ENCODE results near the gene CPNE1.

Gene CPNE1

DNA sequence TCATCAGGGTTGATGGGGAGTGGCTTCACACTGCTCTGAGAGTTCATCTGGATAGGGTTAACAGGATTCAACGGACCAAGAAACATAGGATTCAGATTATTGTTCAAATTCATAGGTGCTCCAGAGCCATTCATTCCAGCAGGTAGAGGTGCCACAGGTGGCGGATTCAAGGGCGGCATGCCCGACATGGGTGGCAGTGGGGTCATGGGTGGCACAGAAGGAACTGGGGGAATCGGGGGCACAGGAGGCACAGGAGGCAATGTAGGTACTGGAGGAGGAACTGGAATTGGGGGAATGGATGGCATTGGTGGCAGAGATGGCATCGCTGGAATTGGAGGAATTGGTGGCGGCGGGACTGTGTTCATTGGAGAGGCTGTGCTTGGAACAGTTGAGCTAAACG, 10.3 kb downstream of the CPNE1 start:
- peaks cover 42% of the 10 kb centered on the region for H3K36me3 ChIP-seq

DNA sequence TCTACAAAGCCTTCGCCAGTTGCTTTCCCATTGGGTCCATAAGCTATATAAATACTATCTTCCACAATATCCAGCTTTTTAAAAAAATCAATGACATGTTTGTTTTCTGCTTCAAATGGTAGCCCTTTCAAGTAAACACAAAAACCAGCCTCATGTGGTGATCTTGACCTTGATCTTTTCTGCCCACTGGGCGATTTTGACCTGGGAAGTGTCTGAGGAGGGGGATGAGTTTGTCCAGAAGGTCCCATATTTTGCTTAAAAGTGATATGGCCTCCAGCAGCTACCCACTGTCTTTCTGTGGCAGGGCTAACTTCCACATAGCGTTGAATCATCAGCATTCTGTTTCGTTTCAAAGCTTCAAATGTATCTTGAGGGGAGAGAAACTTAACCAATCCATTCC, 10.8 kb downstream of the CPNE1 start:
- TF ChIP-seq, protein P1, sequence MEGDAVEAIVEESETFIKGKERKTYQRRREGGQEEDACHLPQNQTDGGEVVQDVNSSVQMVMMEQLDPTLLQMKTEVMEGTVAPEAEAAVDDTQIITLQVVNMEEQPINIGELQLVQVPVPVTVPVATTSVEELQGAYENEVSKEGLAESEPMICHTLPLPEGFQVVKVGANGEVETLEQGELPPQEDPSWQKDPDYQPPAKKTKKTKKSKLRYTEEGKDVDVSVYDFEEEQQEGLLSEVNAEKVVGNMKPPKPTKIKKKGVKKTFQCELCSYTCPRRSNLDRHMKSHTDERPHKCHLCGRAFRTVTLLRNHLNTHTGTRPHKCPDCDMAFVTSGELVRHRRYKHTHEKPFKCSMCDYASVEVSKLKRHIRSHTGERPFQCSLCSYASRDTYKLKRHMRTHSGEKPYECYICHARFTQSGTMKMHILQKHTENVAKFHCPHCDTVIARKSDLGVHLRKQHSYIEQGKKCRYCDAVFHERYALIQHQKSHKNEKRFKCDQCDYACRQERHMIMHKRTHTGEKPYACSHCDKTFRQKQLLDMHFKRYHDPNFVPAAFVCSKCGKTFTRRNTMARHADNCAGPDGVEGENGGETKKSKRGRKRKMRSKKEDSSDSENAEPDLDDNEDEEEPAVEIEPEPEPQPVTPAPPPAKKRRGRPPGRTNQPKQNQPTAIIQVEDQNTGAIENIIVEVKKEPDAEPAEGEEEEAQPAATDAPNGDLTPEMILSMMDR (IDR thresholded peaks at IDR 0.05): no peak
- no peak overlapping the region for H3K27ac ChIP-seq
- no peak overlapping the region for H3K4me3 ChIP-seq (ENCODE audit: low read depth in 1 of 2, low read length in 1 of 2)
- peaks cover 42% of the 10 kb centered on the region for H3K36me3 ChIP-seq
- H3K9me3 ChIP-seq: no peaks in the 10 kb centered on the region
- no peaks in the 10 kb centered on the region for H3K27me3 ChIP-seq
- peaks cover 0 to 2% of the 10 kb centered on the region in 2 experiments for H3K4me1 ChIP-seq (ENCODE audit: control insufficient read depth in 1 of 2, insufficient read depth in 1 of 2, low read depth in 1 of 2, low read length in 1 of 2)

More for the DNA sequence above, 10.3 kb downstream of the CPNE1 start:
- H3K9me3 ChIP-seq: no peaks in the 10 kb centered on the region
- no peaks in the 10 kb centered on the region for H3K27me3 ChIP-seq
- H3K4me3 ChIP-seq (ENCODE audit: low read depth in 1 of 2, low read length in 1 of 2): no peak overlapping the region
- H3K4me1 ChIP-seq (ENCODE audit: control insufficient read depth in 1 of 2, insufficient read depth in 1 of 2, low read depth in 1 of 2, low read length in 1 of 2): peaks cover 3% of the 10 kb centered on the region in 2 experiments
- TF ChIP-seq, protein P1 (IDR thresholded peaks at IDR 0.05): no peak
- no peak overlapping the region for H3K27ac ChIP-seq

DNA sequence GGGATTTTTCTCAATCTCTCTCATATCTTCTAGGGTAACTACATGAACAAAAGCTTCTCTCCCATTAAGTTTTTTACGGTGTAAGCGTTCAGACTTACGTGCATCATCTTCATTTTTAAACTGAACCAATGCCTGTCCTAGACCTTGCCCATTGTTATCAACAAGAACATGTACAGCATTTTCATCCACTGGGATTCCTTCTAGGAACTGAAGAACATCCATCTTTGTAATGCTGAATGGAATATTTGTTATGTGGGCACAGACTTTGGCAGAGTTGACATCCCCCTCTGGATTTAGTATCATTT, 11.3 kb downstream of the CPNE1 start:
- H3K36me3 ChIP-seq: peaks cover 42% of the 10 kb centered on the region
- no peak overlapping the region for H3K27ac ChIP-seq
- no peak overlapping the region for H3K4me3 ChIP-seq (ENCODE audit: low read depth in 1 of 2, low read length in 1 of 2)
- TF ChIP-seq, protein P1 (IDR thresholded peaks at IDR 0.05): no peak
- H3K4me1 ChIP-seq (ENCODE audit: control insufficient read depth in 1 of 2, insufficient read depth in 1 of 2, low read depth in 1 of 2, low read length in 1 of 2): no peaks in the 10 kb centered on the region
- no peaks in the 10 kb centered on the region for H3K9me3 ChIP-seq
- H3K27me3 ChIP-seq: no peaks in the 10 kb centered on the region

DNA sequence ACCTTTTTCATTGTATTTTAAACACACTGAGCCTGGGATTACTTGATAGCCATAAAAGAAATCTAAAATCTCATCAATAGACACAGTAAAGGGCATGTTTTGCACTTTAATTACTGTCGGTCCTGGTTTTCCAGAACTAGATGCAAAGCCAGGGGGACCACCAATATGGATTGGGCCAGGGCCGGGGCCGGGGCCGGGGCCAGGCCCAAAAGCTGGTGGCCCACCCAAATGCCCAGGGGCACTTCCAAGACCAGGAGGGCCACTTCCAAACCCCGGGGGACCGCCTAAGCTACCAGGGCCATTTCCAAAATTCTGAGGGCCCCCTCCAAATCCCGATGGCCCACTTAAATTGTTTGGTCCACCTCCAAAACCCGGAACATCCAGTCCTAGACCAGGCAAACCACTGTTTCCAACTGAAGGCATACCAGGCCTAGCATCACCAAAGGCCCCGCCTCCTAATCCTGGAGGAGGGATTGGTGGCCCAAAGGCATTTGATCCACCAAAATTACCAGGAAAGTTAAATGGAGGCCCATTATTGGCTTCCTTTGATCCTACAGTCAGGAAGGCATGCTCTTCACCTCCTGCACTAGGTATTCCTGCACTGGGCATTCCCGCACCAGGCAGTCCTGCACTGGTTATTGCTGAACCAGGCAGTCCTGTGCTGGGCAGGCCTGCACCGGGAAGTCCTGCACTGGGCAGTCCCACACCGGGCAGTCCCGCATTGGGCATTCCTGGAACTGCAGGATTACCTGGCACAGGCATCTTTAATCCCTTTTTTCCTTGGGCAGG, 11.9 kb downstream of the CPNE1 start:
- Histone ChIP-seq H3K4me3 (ENCODE audit: low read depth in 1 of 2, low read length in 1 of 2) (no peak overlapping the region), H3K36me3 (peaks cover 42% of the 10 kb centered on the region), H3K27me3 (no peaks in the 10 kb centered on the region), H3K9me3 (no peaks in the 10 kb centered on the region), H3K27ac (no peak overlapping the region), H3K4me1 (ENCODE audit: control insufficient read depth in 1 of 2, insufficient read depth in 1 of 2, low read depth in 1 of 2, low read length in 1 of 2) (no peaks in the 10 kb centered on the region)
- TF ChIP-seq, protein P1 (IDR thresholded peaks at IDR 0.05): no peak

DNA sequence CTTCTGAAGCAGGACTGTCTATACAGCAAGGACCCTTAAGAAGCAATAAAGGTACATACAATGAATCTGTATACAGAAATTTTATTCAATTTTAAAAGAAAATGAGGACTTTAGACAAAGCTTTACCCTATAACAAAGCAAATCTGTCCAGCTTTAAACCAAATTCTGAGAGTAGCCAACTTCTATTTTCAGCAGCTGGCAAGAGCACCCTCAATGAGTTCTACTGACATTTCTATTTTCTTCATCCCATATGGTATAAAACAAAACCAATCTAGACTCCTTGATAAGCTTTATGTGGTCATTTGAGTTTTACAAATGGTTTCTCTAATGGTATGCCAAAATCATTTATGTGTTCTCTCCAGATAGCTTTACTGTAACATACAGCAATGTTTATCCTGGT, 12.7 kb downstream of the CPNE1 start:
- peaks cover 46% of the 10 kb centered on the region for H3K36me3 ChIP-seq
- TF ChIP-seq, protein P1 (IDR thresholded peaks at IDR 0.05): no peak
- no peak overlapping the region for H3K27ac ChIP-seq

More for the DNA sequence above, 12.7 kb downstream of the CPNE1 start:
- Histone ChIP-seq H3K9me3 (no peaks in the 10 kb centered on the region), H3K4me1 (ENCODE audit: control insufficient read depth in 1 of 2, insufficient read depth in 1 of 2, low read depth in 1 of 2, low read length in 1 of 2) (no peaks in the 10 kb centered on the region), H3K4me3 (ENCODE audit: low read depth in 1 of 2, low read length in 1 of 2) (no peak overlapping the region), H3K27me3 (no peaks in the 10 kb centered on the region)
